GM19239 (cell line): ENCODE results near the gene ZSWIM4.

ENCODE experiments used
- DNase-seq: peaks from one replicate; pipeline ENCODE4 v3.0.0; 2011; ENCODE audit warnings: low spot score; ENCODE audit not compliant: insufficient read length
- FAIRE-seq: peaks from 2 replicates; lab custom pipeline; 2011; peaks lifted over from hg19 to GRCh38; lab: Jason Lieb, UNC

ZSWIM4 gene

DNA sequence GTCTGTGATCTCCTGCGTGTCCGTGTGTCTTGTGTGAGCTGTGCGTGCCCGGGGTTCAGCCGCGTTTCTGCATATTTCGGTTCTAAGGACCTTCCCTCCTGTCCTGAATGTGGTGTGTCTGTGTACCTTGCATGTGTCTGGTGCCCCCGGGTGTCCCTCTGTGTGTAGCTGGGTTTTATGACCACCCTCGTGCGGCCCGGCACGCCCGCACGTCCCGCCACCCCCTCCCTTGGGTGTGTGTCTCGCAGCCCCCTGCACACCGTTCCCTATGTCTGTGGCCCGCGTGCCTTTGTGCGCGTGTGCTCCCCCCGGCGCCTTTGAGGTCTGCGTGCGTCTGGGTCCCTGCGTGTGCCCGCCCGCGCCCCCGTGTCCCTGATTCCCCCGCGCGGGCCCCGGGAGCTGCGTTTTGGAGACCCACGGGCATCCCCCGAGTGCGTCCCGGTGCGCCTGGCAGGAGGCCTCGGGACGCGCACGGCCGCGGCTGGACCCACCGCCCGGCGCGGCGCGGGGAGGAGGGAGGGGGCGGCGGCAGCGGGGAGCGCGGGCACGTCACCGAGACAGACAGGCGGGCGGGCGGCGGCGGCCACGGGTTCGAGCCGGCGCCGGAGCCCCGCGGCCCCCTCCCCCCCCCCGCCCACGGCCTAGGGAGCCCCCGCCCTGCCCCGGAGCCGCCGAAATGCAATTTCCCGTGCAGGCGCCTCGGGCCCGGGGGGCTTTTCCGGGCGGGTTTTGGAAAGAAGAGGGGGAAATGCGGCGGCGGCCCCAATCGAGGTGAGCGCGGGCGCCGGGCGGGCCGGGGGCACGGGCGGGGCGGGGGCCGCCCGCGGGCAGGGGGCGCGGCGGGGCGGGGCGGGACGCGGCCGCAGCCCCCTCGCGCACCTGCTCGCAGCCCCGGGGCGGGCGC, 69.7 kb downstream of the ZSWIM4 start:
- FAIRE-seq (no peak), DNase-seq (no peak)

DNA sequence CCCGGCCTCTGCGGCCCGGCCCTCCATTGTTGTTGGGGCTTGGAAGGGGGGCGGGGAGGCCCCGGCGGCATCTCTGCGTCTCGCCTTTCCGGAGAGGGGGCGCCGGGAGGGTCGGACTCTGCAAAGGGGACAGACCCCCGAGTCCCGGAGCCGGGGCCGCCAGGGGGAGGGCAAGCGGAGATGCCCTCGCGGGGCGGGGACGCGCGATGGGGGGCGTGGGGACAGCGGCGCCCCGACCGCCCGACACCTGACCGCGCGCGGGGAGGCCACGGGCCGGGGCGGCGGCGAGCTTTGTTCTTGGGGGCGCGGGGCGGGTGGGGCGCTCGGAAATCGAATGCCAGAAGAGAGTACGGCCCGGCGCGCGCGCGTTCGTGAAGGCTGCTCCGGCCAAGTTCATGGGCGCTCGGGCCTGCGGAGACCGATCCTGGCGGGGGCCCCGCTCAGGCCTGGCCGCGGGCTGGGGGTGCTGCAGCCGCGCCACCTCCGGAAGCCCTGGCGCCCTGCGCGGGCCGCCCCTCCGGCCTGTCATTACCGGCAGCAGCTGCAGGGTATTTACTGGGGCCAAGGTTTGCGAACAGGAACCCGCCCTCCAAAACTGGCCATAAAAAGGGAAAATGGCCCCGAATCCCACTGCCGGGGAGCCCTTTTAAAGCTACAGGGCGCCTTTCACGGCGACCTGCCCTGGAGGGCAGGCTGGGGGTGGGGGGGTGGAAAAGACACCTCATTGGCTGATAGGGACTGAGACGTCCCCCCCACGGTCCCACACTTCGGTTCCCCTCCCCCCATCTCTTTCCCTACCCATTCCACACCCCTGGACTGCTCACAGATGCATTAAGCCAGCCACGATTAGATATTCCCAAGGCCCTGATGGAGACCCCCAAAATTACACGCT, 70.6 kb downstream of the ZSWIM4 start:
- peak; percentile 23 for FAIRE-seq
- DNase-seq, result no peak

DNA sequence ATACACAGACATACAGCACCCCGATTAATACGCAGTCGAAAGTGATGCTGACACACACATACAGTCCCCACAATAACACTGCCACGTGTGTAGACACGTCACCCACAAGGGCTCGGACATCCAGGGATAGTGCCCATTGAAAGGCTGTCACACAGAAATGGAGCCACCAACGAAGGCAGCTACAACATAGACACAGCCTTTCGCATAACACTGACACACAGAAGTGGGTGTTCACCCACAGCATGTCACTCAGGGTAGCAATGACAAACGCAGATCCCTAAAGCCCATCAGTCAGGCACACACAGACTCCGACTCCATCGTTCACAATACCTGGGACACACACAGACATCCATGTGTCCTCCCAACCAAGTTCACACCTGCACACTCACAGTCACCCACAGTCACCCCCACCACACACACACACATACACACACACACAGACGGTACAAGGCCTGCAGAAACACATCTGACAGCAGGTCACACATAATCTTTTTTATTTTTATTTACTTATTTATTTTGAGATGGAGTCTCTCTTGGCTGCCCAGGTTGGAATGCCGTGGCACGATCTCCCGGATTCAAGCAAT, 71.3 kb downstream of the ZSWIM4 start:
- FAIRE-seq (no peak), DNase-seq (no peak)

DNA sequence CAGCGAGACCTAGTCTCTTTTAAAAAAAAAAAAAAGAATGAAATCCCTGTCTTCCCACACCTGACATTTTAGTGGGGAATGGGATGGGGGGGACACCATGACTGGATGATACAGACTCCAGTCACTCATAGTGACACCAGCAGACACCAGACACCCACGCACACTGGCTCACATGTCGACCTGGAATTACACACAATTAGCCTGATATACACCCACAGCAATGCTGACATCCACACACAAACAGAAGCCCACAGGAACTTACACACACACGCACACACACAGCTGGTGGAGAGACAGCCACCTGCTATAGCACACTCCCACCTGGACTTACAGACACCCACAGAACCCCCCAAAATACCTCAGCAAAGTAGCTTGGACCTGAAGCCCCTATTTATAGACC, 73.4 kb downstream of the ZSWIM4 start:
- FAIRE-seq (no peak), DNase-seq (no peak)

DNA sequence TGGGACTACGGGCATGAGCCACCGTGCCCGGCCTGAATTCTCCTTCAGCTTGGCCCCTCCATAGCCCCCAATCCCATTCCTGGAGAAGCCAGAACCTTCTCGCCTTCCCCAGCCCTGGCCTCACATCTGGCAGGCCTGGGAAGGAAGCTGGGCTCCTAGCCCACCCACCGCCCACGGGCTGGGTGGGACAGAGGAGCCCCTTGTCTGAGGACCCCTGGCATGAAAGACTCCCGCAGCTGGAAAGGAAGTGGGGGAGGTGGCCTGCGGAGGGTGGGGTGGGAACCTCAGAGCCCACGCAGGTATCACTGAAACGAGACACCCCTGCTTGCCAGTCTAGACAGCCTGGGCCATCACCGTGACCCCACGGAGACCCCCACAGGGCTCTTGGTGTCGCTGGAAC, 74.0 kb downstream of the ZSWIM4 start:
- FAIRE-seq, result no peak
- DNase-seq, result no peak

DNA sequence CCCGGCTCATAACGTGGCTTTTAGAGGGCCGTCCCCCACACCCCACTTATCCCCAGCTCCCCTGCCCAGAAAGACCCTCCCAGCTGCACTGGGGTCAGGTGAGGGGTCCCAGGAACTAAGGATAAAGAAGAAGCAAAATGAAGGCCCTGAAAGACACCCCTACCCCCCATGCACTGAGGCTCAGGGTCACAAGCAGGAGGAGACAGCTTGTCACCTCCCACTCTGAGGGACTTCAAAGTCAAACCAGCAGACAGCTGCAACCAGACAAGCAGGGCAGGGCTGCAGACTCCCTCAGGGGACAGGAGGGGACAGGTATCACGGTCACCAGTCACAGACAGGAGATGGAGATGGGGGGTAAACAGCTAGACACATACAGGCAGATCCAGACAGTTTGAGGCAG, 75.6 kb downstream of the ZSWIM4 start:
- no peak for DNase-seq
- no peak for FAIRE-seq

DNA sequence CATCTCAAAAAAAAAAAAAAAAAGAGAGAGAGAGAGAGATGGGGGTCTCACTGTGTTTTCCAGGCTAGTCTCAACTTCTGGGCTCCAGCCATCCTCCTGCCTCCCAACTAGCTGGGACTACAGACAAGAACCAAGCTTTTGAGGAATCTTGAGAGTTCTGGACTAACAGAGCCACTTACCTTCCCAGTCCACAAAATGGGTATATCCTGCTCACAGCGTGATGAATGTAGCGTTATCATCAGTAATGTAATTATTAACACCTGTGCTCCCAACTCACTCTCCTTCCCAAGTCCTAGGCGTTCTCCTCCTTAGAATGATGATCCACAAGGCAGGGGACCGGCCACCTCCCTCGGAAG, 77.1 kb downstream of the ZSWIM4 start:
- DNase-seq (no peak), FAIRE-seq (no peak)

DNA sequence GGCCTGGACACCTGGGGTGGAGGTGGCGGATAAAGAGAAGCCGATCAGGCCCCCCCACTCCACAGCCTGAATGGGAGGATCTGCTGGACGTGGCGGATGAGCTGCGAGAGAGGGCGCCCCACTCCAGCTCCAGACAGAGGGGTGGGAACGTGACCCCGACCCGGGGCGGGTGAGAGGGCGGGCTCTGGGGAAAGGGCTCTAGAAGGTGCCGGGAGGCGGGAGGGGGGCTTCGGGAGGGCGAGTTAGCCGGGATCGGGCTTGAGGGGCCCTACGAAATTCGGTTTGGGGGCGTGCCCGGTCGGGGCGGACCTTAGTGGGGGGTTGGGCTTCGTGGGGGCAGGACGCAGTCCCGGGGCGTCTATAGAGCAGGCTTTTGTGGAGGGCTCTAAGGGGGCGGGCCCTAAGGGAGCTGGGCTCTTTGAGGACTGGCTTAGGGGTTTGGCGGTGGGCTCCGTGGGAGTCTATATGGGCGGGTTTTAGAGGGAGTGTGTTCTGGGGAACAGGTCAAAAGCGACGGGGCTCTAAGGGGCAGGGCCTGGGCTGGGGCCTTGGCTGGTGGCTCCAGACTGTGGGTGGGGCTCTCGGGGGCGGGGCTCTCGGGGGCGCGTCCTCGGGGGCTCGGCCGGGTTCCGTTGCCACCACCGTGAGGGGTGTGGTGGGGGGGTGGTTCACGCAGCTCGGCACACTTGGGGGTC, 77.6 kb downstream of the ZSWIM4 start:
- FAIRE-seq, result no peak
- DNase-seq, result no peak

DNA sequence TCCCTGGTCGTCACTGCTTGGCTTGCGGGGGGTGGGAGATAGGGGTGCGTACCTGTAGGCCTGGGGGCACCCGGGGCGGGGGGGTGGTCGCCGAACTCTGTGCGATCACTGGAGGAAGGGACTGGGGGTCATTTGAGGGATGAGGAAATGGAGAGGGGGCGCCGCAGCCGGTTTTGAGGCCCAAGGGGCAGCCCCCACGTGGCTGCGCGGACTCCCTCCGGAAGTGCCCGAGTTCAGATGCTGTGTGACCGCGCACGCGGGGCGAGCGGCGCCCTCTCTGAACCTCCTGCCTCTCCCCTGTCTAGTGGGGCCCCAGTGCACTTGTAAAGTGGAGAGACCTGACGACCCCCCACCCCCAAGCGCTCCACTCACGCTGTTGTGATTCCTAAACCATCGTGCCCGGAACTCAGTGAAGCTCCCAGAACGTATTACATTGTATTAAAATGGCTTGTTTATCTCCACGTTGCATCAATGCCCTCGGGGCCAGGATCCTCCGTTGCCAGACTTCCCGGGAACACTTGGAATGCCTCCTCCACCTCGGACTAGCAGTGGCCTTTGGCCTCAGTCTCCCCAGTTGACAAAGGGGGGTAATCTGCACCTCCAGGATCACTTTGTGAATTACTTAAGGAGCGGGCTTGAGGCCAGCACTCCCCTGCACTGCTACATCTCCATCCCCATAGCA, 78.7 kb downstream of the ZSWIM4 start:
- DNase-seq (no peak), FAIRE-seq (no peak)

DNA sequence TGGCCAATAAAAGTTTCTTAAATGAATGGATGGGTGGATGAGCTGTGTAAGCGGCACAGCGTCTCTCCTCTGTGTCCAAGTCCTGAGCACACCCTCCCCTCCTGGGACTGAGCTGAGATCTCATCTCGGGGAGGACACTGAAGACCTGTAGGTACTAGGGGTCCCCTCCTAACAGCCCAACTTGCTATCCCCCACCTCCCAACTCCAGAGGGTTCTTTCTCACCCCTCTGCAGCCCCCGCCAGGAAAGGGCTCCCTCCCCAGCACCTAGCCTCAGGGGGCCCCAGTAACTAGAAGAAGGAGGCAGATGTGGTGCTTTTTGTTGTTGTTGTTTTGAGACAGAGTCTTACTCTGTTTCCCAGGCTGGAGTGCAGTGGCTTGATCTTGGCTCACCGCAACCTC, 80.6 kb downstream of the ZSWIM4 start:
- FAIRE-seq, result no peak

DNA sequence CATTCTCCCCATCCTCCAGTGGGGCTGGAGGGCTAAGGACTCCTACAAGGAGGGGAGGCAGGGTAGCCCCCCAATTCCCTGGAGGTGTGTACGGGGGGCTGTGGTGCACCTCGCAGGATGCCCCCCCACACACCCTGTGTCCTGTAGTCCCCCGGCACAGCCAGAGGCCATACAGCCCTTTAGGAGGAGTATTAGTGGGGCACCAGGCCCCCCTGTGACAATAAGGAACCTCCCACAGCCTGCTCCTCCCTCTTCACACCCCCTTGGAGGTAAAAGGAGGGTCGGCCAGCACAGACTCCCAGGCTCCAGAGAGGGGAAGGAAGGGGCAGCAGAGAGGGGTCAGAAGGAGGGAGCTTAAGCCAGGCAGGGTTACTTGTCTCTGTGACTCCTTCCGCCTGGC, 81.6 kb downstream of the ZSWIM4 start, which contains the start of gene NANOS3:
TSS of gene NANOS3 (plus strand) at position 301 of the 400 bp plus-strand sequence. CDS start 115 bp downstream, outside the sequence.
- FAIRE-seq (no peak), DNase-seq (no peak)

More for the DNA sequence above, 80.6 kb downstream of the ZSWIM4 start:
- no peak for DNase-seq

DNA sequence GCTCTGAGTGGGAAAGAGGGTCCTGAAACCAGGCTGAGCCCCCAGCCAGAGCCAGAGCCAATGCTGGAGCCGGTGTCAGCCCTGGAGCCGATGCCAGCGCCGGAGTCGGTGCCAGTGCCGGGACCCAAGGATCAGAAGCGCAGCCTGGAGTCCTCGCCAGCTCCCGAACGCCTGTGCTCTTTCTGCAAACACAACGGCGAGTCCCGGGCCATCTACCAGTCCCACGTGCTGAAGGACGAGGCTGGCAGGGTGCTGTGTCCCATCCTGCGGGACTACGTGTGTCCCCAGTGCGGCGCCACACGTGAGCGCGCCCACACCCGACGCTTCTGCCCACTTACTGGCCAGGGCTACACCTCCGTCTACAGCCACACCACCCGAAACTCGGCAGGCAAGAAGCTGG, 82.1 kb downstream of the ZSWIM4 start:
- DNase-seq, result no peak
- no peak for FAIRE-seq

DNA sequence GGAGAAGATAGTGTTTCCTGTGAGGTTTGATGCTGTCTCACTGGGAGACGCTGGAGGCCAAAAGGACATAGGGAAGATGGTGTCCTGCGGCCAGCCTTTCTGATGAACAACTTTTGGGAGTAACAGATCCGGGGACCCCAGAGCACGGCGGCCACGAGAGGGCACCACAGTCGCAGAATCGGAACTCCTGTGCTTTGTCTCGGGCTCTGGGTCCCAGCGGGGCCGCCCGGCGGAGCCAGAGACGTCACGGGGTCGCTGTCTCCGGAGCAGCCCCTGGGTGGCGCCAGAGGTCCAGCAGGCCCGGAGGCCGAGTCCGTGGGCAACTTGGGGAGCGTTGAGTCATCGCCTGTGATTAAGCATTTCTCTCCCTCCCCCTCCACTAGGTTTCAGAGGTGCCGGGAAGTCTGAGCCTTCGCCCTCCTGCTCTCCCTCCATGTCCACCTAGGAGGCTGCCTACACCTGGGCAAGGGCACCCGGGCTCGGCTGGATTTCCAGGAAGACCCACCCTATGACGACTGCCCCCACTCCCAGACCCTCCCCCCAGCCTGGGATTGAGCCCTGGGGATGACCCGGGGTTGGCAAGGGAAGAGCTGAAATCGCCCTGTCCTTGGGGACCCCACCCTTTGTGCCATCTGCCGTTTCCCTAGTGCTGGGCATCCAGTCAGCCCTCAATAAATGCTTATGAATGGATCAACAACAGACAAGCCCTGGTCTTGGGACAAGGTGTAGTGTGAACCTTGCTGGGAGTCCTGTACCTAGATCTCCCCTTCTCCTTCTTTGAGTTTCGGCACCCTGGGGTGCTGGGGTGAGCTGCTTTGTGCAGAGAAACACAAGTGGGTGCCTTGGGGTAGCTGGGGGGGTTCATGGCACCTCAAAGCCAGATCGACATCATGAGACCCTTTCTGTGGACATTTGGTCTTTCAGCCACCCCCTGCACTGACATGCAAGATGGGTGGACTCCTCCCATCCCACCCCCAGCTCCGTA, 85.1 kb downstream of the ZSWIM4 start:
- FAIRE-seq (peak; percentile 99), DNase-seq (peak; percentile 99)

DNA sequence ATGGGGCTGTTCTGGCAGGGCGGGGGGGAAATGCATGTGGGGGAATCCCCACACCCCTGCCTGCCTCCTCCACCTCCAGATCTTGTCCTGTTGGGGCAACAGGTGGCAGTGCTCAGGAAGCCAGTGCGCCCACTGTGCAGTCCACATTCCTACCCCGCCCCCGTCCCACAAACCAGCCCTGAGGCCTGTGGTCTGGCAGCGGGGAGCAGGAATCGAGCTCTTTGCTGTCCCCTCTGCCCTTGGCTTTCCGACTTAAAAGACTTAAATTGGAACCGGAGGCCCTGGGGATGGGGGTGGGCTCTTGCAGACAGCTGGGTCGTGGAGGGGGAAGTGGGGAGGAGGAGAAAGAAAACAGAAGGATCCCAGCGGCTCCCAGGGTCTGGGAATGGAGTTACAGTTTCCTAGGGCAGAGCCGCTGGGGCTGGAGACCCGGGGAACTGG, 86.0 kb downstream of the ZSWIM4 start:
- DNase-seq (no peak), FAIRE-seq (peak; percentile 80)
